ENCODE measurements around the gene MVK.

The MVK gene

DNA sequence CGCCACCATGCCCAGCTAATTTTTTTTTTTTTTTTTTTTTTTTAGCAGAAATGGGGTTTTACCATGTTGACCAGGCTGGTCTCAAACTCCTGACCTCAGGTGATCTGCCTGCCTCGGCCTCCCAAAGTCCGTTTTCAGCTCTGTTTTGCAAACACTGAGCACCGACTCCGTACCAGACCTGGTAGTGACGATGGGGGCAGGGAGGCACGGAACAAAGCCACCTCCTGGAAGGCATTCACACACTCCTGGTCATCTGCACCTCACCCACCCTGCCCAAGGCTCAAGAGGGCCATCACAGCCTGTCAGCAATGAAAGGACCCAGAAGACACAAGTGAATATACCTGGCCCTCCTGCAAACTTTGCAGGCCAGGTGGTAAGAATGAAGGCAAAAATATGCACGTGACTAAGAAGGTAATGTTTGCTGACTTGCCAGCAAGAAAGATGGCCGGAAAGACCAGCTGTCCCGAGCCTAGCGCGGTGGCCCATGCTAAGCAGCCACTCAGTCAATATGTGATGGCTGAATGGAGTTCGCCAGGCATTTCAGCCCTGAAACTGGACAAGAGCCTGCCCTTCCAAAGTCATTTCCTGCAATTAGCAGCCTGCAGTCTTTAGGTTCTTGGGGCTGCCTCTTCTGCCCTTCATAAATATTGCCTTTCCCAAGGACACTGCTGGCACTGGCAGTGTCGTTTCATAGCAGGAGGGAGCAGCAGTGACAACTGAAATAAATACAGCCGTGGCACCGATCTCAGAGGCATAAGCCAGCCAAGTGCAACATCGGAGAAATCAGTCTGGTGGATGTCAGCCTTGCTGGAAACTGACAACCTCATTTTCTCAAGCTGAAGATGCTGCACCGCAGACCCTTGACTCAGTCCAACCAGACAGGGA is 17.9 kb upstream of the MVK start:
- WGBS, 2 experiments, result 85 to 89% methylated on average over 17 to 18 of the region's 18 CpGs
- Histone ChIP-seq H3K4me3 (ENCODE audit: insufficient read depth, low read depth, low read length) (no peak overlapping the region), H3K27ac (ENCODE audit: insufficient read depth, low read depth, low read length, poor library complexity, severe bottlenecking) (no peak overlapping the region), H3K4me1 (ENCODE audit: control insufficient read depth, insufficient read depth, low read length) (no peaks in the 10 kb centered on the region), H3K27me3 (ENCODE audit: control insufficient read depth, insufficient read depth, low read length, poor library complexity, severe bottlenecking) (no peaks in the 10 kb centered on the region), H3K9me3 (ENCODE audit: control insufficient read depth, low read length) (no peaks in the 10 kb centered on the region), H3K36me3 (ENCODE audit: control insufficient read depth, insufficient read depth, low read length) (no peaks in the 10 kb centered on the region)

DNA sequence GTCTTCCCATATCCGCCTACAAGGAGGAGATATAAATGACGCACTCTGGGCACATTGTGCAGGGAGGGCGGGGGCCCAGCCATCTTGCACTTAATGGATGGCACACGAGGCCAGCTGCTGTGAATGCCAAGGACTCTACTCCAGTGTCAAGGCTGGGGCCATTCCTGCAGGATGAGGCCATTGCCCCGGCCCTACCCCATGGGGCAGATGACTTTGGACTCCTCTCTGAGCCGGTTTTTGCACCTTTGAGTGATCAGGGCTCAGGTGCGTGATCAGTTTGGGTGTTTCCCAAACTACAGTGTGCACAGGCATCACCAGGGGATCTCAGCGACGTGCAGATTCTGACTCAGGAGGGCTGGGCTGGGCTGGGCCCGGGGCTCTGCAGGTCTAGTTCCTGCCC is 16.4 kb upstream of the MVK start:
- Histone ChIP-seq H3K4me1 (ENCODE audit: control insufficient read depth, insufficient read depth, low read length) (no peaks in the 10 kb centered on the region), H3K9me3 (ENCODE audit: control insufficient read depth, low read length) (no peaks in the 10 kb centered on the region), H3K27me3 (ENCODE audit: control insufficient read depth, insufficient read depth, low read length, poor library complexity, severe bottlenecking) (no peaks in the 10 kb centered on the region), H3K36me3 (ENCODE audit: control insufficient read depth, insufficient read depth, low read length) (no peaks in the 10 kb centered on the region), H3K27ac (ENCODE audit: insufficient read depth, low read depth, low read length, poor library complexity, severe bottlenecking) (no peak overlapping the region), H3K4me3 (ENCODE audit: insufficient read depth, low read depth, low read length) (no peak overlapping the region)
- WGBS, 2 experiments, result 95% methylated on average over 10 of the region's 10 CpGs

DNA sequence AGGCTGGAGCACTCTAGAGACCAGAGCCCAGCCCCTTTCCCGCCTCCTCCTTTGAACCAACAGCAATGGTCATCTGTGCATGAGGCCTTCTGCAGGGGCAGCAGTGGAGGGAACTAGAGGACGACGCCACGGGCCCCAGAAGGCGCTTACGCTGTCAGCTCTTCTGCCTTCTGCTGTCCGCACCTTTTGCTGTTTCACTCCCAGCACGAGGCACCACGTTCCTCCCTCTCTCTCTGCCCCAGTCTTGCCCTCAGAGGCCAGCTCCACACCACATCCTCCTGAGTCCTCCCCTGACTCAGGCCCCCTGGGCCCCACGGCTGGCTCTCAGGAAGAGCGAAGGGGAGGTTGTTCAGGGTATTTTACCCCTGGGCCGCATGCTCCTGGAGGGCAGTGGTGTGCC is 15.8 kb upstream of the MVK start:
- 92 to 93% methylated on average over 12 of the region's 12 CpGs for WGBS, 2 experiments
- H3K27ac ChIP-seq (ENCODE audit: insufficient read depth, low read depth, low read length, poor library complexity, severe bottlenecking), result no peak overlapping the region
- H3K4me1 ChIP-seq (ENCODE audit: control insufficient read depth, insufficient read depth, low read length), result no peaks in the 10 kb centered on the region
- no peaks in the 10 kb centered on the region for H3K9me3 ChIP-seq (ENCODE audit: control insufficient read depth, low read length)
- no peaks in the 10 kb centered on the region for H3K27me3 ChIP-seq (ENCODE audit: control insufficient read depth, insufficient read depth, low read length, poor library complexity, severe bottlenecking)
- H3K36me3 ChIP-seq (ENCODE audit: control insufficient read depth, insufficient read depth, low read length), result no peaks in the 10 kb centered on the region
- no peak overlapping the region for H3K4me3 ChIP-seq (ENCODE audit: insufficient read depth, low read depth, low read length)

DNA sequence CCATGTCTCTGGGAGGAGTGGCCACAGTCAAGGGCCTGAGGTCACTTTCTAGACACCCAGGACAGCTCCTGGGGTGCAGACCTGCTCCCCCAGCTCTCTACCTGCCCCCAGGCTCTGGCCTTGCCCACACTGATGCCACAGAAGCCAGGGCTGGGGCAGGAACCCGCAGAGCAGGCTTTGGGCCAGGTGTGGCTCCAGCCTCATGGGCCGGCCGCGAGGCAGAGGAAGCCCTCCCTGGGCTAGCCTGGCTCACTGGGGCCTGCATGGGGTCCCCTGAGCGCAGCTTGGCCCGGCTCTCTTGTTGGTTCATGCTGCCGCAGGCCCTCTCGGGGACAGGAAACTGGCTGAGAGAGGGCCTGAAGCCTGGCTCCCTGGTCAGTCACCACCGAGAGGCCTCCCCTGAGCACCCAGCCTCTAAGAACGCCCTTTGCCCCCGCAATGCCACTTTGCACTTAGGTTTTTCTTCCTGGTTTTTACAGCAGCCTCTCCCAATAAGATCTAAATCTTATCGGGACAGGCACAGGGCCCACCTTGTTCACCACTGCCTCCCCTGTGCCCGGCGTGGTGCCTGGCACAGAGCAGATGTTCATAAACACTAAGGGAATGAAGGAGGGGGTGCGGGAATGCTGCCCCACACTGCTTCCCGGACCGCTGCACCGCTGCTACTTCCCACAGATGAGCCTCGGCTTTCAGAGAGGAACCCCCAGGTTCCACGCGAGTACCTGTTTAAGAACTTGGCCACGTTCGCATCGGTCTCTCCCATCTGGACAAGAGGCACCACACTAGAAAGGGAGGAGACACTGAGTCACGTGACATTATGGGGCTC is 15.0 kb upstream of the MVK start:
- no peak overlapping the region for H3K4me3 ChIP-seq (ENCODE audit: insufficient read depth, low read depth, low read length)
- no peaks in the 10 kb centered on the region for H3K27me3 ChIP-seq (ENCODE audit: control insufficient read depth, insufficient read depth, low read length, poor library complexity, severe bottlenecking)
- H3K4me1 ChIP-seq (ENCODE audit: control insufficient read depth, insufficient read depth, low read length), result no peaks in the 10 kb centered on the region
- no peaks in the 10 kb centered on the region for H3K9me3 ChIP-seq (ENCODE audit: control insufficient read depth, low read length)
- WGBS, 2 experiments, result 91 to 92% methylated on average over 25 of the region's 25 CpGs
- H3K36me3 ChIP-seq (ENCODE audit: control insufficient read depth, insufficient read depth, low read length), result no peaks in the 10 kb centered on the region
- no peak overlapping the region for H3K27ac ChIP-seq (ENCODE audit: insufficient read depth, low read depth, low read length, poor library complexity, severe bottlenecking)

DNA sequence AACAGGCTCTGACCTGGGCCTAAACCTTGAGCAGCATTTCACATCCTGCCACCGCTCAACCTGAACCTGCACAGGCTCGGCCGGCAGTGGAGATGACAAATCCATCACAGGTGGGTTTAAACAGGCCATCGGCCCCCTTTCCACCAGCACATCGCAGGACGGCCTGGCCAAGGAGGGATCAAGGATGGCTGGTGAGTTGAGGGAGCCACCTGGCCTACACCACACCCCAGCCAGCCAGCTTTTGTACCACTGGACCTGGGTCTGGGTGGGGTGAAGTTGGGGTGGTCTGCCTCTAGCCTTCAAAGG is 14.4 kb upstream of the MVK start:
- Histone ChIP-seq H3K27ac (ENCODE audit: insufficient read depth, low read depth, low read length, poor library complexity, severe bottlenecking) (no peak overlapping the region), H3K4me3 (ENCODE audit: insufficient read depth, low read depth, low read length) (no peak overlapping the region)
- 92 to 95% methylated on average over 6 of the region's 6 CpGs for WGBS, 2 experiments

DNA sequence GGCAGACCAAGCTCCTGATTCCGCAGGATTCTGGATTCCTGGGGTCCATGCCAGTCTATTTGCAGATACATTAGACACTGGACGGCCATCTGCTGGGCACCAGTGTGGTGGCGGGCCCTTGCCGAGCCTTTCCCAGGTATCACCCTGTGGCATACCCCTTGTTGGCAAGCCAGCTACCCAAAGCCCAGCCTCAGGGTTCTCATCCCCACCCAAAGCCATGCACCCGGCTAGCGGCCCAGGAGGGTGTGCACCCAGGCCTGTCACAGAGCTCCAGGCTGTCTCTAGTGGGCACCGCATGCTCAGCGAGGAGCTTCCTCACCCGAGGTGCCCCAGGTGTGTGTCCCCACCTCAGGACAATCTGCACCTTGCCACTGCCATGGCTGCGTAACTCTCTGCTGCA is 14.0 kb upstream of the MVK start:
- Histone ChIP-seq H3K4me1 (ENCODE audit: control insufficient read depth, insufficient read depth, low read length) (no peaks in the 10 kb centered on the region), H3K27me3 (ENCODE audit: control insufficient read depth, insufficient read depth, low read length, poor library complexity, severe bottlenecking) (no peaks in the 10 kb centered on the region), H3K9me3 (ENCODE audit: control insufficient read depth, low read length) (no peaks in the 10 kb centered on the region), H3K27ac (ENCODE audit: insufficient read depth, low read depth, low read length, poor library complexity, severe bottlenecking) (no peak overlapping the region), H3K36me3 (ENCODE audit: control insufficient read depth, insufficient read depth, low read length) (no peaks in the 10 kb centered on the region), H3K4me3 (ENCODE audit: insufficient read depth, low read depth, low read length) (no peak overlapping the region)
- 94 to 95% methylated on average over 10 of the region's 10 CpGs for WGBS, 2 experiments

More for the DNA sequence above, 14.4 kb upstream of the MVK start:
- Histone ChIP-seq H3K27me3 (ENCODE audit: control insufficient read depth, insufficient read depth, low read length, poor library complexity, severe bottlenecking) (no peaks in the 10 kb centered on the region), H3K9me3 (ENCODE audit: control insufficient read depth, low read length) (no peaks in the 10 kb centered on the region), H3K36me3 (ENCODE audit: control insufficient read depth, insufficient read depth, low read length) (no peaks in the 10 kb centered on the region), H3K4me1 (ENCODE audit: control insufficient read depth, insufficient read depth, low read length) (no peaks in the 10 kb centered on the region)

DNA sequence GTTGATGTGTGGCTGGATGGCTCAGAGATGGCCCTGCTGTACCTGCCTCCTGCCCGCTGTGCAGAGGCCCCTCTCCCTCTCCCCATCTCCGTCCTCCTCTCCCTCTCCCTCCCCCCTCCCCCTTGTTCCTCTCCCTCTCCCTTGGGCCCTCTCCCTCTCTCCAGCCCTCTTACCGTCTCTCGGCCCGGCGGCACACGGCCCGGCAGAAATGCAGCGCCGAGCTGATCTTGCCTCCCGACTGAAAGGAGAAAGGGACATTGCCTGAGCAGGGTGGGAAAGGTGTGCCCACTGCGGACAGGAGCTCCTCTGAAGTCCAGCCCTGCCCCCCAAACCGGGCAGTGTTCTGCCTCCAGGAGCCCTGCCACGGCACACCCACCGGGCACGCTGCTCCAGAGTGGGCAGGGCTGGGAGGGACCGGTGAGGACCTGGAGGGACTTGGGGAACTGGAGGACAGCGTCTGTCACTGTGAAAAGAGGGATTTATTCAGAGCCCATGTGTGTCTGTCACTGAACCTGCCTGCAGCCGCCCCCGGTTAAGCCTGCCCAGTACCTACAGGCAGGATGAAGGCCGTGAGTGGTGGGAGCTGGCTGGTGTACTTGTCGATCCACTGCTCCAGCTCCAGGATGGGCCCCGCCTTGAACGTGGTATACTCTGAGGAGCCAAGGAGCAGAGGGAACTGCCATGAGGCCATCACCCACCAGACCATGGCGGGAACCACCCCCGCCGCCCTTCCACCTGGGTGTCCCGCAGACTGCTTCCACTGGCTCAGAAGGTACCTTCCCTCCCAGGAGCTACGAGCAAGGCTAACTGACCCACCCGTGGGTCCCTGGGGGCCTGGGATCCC is 12.5 kb upstream of the MVK start:
- no peak overlapping the region for H3K27ac ChIP-seq (ENCODE audit: insufficient read depth, low read depth, low read length, poor library complexity, severe bottlenecking)
- H3K27me3 ChIP-seq (ENCODE audit: control insufficient read depth, insufficient read depth, low read length, poor library complexity, severe bottlenecking), result no peaks in the 10 kb centered on the region
- WGBS, 2 experiments, result 87 to 91% methylated on average over 30 of the region's 30 CpGs
- no peak overlapping the region for H3K4me3 ChIP-seq (ENCODE audit: insufficient read depth, low read depth, low read length)
- H3K36me3 ChIP-seq (ENCODE audit: control insufficient read depth, insufficient read depth, low read length), result no peaks in the 10 kb centered on the region
- no peaks in the 10 kb centered on the region for H3K4me1 ChIP-seq (ENCODE audit: control insufficient read depth, insufficient read depth, low read length)
- H3K9me3 ChIP-seq (ENCODE audit: control insufficient read depth, low read length), result no peaks in the 10 kb centered on the region

DNA sequence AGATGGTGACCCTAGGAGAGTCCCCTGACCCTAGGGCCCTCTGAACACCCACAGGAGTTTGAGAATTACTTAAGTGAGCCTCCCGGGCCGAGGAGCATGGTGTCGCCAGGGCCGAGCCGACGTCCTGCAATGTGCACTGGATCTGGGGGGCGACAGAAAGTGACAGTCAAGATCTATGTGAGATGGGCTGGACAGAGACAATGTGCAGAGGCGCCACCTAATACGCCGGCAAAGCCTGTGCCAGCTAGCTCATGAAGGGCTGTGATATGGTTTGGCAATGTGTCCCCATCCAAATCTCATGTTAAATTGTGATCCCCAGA is 11.9 kb upstream of the MVK start:
- H3K36me3 ChIP-seq (ENCODE audit: control insufficient read depth, insufficient read depth, low read length), result no peaks in the 10 kb centered on the region
- WGBS, 2 experiments, result 96 to 97% methylated on average over 10 of the region's 10 CpGs
- H3K4me1 ChIP-seq (ENCODE audit: control insufficient read depth, insufficient read depth, low read length), result no peaks in the 10 kb centered on the region
- H3K9me3 ChIP-seq (ENCODE audit: control insufficient read depth, low read length), result no peaks in the 10 kb centered on the region
- no peaks in the 10 kb centered on the region for H3K27me3 ChIP-seq (ENCODE audit: control insufficient read depth, insufficient read depth, low read length, poor library complexity, severe bottlenecking)
- no peak overlapping the region for H3K4me3 ChIP-seq (ENCODE audit: insufficient read depth, low read depth, low read length)
- H3K27ac ChIP-seq (ENCODE audit: insufficient read depth, low read depth, low read length, poor library complexity, severe bottlenecking), result no peak overlapping the region

DNA sequence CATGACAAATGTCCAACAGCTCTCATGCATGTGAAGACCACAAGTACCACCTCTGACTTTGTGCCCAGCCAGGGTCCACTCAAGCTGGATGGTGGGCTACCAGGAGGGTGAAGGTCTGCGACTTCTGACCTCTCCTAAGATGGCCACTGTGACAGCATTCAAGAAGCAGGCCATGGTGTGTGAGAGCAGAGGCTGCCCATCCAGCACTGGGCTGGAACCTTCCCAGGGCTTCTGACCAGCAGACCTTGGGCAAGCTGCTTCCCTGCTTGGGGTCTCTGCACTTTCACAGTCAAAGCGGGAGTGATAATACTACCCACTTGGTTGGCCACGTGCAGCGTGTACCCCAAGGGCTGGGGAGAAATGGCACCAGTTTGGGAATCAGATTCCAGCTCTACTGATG is 10.7 kb upstream of the MVK start:
- H3K4me1 ChIP-seq (ENCODE audit: control insufficient read depth, insufficient read depth, low read length), result no peaks in the 10 kb centered on the region
- no peaks in the 10 kb centered on the region for H3K36me3 ChIP-seq (ENCODE audit: control insufficient read depth, insufficient read depth, low read length)
- no peaks in the 10 kb centered on the region for H3K9me3 ChIP-seq (ENCODE audit: control insufficient read depth, low read length)
- WGBS, 2 experiments, result 94 to 95% methylated on average over 4 of the region's 4 CpGs
- H3K27me3 ChIP-seq (ENCODE audit: control insufficient read depth, insufficient read depth, low read length, poor library complexity, severe bottlenecking), result no peaks in the 10 kb centered on the region
- H3K27ac ChIP-seq (ENCODE audit: insufficient read depth, low read depth, low read length, poor library complexity, severe bottlenecking), result no peak overlapping the region
- no peak overlapping the region for H3K4me3 ChIP-seq (ENCODE audit: insufficient read depth, low read depth, low read length)
